CD4-positive, alpha-beta T cell treated with Interleukin-12 subunit alpha and Interleukin-12 subunit beta, for 1 hour (primary cell): ENCODE results near the gene CERS1.

Experiments
- DNase-seq: peaks from one replicate; pipeline ENCODE4 v3.0.0-alpha.2; 2020

The CERS1 gene

DNA sequence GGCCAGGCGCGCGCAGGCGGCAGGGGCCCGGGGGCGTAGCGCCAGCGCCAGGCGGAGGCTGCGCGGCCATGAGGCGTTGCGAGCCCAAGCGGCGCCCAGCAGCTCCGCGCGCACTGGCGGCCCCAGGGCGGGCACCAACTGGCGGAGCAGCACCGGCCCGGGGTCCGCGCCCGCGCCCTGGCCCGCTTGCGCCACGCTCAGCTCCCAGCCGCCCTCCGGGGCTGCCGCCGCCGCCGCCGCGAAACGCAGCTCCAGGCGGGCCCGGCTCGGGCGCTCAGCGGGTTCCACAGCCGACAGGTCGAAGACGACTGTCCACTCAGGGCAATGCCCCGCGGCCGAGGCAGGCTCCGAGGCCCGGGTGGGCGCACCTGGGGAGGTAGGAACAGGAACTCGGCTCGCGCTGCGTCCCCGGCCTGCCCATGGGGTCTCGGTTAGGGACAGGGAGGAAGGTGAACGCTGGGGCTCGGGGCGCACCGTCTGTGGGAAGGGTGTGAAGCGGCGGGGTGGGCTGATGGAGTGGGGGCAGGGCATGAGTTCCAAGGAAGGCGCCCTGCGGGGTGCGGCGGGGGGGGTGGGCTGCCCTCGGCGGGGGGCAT, 26.8 kb downstream of the CERS1 start:
- DNase-seq: no peak

DNA sequence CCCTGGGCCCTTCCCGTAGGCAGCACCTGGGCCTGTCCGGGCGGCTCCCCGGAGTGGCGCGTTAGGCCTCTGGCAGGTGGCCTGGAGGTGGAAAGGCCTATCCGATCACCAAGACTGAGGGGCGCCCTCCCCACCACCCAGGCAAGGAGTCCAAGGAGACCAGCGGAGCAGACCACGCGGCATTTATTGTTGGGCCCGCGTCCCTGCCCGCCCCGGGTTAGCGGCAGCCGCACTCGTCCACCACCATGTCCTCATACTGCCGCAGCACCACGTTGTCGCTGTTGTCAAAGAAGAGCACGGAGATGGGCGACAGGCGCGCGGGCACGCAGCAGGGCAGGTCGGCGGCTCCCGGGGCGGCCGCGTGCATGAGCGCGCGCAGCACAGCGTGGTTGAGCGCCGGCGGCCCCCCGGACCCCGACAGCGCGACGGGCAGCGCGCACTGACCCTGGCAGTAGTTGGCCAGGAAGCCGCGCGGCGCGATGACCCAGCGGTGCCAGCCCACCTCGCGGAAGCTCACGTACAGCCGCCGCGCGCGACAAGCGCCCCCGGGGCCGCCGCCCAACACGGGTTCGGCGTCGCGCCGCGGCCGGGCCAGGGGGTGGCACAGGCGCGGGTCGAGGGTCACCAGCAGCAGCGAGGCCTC, 27.5 kb downstream of the CERS1 start:
- DNase-seq: no peak

DNA sequence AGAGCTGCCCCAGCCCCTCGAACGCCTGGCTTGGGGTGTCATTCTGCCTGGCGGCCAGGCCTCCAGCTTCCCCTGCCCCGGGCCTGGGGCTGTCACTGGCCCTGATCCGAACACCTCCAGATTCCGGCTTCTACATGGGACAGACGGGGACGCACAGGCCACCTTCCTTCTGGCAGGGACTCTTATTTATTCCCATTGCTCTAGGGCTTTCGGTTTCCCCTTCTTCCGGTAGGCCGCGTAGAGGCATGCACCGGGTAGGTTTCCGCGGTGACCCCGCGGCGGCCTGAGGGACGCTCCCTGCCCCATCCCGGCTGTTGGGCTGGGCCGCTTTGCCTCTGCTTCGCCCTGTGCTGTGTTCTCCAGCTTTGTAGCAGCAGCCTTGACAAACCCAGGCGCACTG, 28.2 kb downstream of the CERS1 start:
- no peak for DNase-seq

DNA sequence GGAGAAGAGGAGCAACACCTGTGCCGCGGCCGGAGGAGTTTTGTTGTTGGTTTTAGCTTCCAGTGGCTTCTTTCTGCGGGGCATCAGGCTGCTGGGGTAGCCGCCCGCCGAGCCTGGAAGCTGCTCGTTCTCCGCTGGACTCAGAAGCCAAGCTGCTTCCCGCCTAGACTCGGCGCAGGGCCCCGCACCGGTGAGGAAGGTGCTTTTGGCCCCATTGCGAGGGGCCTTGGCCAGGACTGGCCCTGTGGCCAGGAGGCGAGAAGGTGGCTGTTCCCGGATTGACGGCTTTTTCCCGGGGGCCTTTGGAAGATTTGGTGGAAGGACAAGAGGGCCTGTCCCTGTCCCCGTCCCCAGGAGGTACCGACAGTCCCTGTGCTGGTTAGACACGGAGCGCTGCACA, 28.8 kb downstream of the CERS1 start:
- DNase-seq: no peak

DNA sequence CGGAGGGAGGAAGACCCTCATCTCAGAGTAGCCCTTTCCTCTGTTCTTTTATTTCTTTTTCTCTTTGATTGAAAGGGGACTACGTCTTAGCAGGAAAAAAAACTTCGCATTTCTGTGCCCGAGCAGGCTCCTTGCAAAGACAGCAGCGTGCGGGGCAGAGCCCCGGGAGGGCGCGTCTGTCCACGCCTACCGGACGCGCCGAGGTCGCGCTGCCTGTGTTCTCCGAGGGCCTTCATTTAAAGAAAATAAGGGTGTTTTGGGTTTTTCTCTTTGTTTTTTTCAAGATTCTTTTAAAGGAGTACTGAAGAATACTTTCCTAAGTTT, 29.2 kb downstream of the CERS1 start:
- no peak for DNase-seq

DNA sequence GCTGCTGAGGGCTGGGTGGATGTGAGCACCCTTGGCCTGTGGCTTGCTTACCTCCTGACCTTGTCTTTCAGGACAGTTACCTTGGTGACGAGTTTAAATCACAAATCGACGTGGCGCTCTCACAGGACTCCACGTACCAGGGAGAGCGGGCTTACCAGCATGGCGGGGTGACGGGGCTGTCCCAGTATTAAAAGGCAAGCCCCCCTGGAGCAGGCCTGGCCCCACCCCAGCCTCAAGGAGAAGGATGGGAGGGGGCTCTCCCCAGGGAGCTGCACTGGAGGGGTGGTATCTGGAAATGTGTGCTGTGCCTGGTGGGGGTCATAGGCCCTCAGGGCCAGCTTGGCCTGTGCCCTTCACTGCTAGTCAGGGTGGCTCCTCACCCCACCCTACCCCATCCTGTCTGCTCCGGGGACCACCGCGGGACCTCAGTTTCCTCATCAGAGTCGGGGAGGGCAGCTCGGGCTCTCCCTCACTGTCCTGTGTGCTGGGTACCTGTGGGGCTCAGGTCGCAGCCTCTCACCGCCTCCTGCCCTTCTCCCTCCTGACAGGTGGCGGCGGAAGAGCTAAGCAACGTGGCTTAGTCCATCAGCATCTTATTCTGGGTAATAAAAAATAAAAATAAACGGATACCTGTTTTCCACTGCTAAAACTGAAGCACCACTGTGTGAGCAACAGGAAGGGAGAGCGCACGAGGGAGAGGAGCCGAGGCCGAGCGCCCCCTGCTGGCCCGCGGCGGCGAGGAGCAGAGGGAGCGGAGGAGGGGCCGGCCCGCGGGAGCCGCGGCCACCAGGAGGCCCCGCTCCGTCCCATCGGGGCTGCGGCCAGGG, 29.8 kb downstream of the CERS1 start:
- peak; percentile 66 for DNase-seq

DNA sequence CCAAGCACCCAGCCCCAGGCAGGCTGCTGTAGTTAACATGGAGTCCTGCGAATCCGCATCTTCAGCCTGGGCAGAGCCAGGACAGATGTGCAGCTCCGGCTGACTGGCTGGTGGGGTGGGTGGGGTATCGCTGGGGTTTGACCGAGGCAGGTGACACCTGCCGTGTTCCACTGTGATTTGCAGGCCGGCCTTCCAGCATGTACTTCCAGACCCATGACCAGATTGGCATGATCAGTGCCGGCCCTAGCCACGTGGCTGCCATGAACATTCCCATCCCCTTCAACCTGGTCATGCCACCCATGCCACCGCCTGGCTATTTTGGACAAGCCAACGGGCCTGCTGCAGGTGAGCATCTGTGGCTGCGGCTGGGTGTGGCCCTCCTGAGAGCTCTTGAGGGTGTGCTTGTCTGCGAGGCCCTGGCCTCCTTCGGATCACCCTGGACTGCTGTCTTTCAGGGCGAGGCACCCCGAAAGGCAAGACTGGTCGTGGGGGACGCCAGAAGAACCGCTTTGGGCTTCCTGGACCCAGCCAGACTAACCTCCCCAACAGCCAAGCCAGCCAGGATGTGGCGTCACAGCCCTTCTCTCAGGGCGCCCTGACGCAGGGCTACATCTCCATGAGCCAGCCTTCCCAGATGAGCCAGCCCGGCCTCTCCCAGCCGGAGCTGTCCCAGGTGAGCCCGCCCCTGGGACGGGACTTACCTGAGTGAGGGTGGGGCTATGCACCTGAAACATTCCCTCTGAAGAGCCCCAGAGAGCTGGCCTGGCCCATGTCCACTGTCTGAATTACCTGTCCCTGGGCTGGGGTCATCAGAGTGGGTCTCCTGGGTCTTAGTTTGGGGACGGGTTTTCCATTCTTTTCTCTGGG, 30.6 kb downstream of the CERS1 start:
- no peak for DNase-seq

DNA sequence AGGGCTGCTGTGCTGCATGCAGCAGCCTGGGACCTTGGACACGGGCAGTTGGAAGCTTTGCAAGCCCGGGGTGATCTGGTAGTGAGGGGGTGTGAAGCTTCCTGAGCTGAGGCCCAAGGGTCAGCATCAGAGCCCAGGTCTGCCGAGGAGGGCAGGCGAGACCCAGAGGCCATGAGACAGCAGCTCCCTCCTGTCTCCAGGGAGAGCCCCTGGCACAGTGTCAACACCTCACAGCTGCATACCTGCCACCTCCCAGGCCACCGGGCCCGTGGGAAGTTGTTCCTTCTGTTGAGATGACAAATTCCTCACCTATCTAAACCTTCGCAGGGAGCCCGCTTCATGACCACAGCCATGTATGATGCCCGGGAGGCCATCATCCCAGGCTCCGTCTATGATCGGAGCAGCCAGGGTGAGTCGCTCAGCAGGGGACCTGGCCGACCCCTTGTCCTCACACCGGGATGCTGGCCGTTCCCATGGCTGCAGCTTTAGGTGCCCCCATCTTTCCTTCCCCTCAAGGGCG, 32.1 kb downstream of the CERS1 start:
- no peak for DNase-seq

DNA sequence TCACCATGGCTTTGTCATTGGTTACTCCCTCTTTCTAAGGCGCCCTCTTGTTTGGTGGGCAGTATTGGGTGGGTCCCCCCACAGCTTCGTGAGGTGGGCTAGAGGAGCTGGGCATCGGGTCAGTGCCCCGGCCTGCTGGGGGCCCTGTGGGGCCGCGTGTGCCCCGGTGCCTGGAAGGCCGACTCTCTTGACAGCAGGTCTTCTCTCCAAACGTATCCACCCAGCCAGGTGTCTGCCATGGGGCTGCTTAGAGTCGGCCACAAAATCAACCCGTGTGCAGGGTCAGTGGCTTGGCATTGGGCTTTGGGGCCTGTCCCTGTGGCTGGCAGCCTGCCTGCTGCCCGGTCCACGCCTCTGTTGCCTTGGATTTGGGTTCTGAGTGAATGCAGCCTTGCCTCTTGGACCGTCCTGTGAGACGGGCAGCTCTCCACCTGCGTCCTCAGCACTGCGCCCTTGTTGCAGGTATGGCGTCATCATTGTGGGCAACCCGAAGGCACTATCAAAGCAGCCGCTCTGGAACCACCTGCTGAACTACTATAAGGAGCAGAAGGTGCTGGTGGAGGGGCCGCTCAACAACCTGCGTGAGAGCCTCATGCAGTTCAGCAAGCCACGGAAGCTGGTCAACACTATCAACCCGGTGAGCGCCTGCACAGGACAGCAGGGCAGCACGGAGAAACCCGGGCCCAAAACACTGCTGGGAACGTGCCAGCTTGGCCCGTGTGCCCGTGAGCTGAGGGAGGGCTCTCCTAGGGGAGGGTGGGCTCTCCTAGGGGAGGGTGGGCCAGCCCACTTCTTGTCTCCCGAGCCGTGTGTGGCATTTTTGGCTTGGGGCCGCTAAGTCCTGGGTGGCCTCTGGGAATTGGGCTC, 32.7 kb downstream of the CERS1 start:
- DNase-seq: no peak

DNA sequence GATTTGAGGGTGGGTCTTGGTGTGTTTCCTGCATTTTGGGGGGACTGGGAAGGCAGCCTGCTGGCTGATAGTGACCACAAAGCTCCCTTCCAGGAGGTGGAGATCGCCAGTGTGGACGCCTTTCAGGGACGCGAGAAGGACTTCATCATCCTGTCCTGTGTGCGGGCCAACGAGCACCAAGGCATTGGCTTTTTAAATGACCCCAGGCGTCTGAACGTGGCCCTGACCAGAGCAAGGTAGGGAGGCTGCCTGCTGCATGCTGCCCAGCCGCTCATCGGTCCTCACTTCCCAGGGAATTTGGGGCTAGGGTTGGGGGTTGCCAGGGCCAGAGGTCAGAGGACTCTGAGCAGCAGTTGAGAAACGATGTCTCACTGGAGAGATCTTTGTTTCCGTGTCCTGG, 34.0 kb downstream of the CERS1 start:
- DNase-seq: no peak

DNA sequence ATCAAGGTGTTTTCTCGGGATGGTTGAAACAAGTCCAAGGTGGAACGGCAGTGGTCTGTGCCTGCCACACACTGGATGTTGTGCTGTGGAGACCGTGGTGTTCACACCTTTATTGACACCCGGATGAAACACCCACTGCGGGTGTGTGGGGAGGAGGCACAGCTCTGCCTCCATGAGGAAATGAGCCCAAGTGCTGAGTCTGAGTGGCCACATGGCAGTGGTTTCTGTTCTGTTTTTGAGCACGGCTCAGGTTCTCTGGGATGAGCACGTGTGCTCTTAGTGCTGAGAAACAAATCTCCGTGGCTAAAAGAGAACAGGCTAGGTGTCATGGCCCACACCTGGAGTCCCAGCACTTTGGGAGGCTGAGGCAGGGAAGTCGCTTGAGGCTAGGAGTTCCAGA, 34.7 kb downstream of the CERS1 start:
- no peak for DNase-seq

DNA sequence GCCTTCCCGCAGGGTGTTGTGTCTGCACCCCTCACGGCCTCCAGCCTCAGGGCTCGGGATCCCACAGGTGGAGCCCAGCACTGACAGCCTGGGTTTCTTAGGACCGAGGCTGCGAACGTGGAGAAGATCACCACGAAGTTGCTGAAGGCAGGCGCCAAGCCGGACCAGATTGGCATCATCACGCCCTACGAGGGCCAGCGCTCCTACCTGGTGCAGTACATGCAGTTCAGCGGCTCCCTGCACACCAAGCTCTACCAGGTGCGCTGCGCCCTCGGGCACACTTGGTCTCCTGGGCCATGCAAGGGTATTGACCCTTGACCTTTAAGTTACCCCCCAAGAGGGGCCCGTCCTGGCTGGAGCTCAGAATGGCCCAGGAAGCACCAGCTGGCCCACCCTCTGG, 35.2 kb downstream of the CERS1 start:
- DNase-seq: no peak

DNA sequence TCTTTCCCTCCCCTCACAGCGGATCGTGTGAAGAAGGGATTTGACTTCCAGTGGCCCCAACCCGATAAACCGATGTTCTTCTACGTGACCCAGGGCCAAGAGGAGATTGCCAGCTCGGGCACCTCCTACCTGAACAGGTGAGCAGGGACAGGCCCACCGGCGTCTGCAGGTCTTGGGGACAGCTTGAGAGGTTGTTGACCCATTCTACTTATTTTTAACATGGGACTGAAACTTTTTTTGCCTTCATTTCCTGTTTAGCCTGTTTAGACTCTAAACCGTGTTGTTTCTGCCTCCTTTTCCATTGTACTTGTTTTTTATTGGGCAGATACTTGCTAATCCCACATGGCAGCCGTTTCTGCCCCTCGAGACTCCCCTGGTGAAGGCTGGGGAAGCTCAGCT, 35.7 kb downstream of the CERS1 start:
- no peak for DNase-seq

DNA sequence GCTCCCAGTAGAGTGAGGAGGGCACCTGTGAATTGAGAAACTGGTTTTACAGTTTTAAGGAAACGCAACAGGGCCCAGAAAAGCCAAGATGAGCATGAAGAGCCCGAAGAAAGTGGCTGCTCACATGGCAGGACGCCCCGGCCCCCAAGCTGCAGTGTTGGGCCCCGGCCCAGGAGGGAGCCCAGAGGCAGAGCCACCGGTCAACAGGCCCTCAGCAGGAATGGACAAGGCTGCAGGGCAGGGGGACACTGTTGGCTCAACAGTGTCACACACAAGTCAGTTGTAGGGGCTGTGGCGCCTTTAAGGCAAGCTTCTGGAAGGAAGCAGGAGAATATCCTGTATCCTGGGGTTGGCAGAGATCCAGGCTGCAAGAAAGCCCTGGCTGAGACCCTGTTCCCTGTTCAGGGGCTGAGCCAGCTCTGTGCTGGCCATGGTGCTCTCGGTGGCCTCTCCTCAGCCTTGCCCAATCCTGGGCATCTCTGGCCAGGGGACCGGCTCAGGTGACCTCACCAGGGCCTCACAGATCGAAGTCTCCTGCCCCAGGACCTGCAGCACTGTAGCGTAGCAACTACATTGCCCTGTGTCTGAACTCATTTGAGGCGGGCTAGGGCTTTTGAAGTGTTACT, 36.2 kb downstream of the CERS1 start:
- DNase-seq: no peak

DNA sequence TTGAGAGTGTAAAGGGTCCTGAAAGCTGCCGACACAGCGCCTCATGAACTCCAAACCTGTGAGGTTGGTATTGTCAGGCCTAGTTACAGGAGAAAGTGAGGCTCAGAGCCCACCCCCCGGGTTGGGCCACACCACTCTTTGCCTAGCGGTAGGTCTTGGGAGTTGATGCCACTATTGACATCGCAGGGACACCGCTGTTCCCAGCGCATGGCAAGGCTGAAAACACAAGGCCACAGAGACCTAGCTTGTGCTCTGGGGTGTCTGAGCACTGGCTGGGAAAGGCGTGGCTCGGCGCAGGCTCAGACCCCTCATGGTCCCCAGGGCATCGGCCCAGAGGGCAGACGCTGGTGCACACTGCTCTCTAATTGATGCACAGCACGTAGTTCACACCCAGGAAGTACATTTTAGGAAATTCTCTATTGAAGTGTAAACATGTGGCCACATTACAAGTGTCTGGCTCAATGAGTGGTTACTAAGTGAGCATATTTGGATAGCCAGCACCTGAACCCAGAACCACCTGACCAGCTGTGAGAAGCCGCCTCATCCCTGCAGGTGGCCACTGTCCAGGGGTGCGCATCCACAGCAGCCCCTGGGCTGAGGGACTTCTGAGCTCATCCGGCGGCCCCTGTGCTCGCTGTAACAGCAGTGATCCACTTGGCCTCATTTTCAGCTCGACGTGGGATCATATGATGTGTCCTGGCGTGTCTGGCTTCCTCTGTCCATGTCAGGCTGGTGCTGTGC, 36.9 kb downstream of the CERS1 start:
- DNase-seq: no peak

DNA sequence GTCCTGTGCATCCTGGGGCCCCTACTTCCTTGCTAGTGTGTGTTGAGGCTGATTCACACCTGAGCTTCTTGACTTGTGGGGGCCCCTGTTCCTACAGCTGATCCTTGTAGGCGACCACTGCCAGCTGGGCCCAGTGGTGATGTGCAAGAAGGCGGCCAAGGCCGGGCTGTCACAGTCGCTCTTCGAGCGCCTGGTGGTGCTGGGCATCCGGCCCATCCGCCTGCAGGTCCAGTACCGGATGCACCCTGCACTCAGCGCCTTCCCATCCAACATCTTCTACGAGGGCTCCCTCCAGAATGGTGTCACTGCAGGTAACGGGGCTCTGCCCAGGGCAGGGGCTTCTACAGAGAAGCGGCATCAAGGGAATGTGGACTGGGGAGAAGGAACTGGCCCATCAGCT, 38.7 kb downstream of the CERS1 start:
- DNase-seq: no peak

DNA sequence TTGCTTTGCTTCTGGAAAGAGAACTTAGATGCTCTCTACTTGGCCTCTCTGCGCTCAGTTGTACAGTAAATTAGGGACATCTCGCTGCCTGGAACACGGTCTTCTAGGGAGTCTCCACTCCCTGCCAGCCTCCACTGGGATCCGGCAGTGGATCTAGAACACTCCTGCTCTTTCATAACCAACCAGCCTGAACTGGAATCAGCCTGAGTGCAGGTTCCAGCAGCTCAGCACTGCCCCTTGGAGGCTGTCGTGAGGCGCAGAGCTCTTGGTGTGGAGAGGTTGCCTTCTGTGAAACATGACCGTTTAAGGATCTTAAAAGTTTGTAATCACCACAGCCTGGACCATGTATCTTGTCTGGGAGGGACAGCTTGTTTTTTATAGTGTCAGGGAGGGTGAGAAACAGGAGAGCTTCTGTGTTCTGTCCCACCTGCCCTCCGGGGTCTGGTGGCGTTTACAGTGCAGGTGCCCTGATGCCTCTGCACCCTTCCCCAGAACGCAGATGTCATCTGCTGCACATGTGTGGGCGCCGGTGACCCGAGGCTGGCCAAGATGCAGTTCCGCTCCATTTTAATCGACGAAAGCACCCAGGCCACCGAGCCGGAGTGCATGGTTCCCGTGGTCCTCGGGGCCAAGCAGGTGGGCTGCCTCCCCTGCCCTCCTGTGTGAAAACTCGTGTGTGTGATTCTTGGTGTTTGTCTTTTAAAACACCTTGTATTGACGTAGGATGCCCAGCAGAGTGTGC, 39.4 kb downstream of the CERS1 start:
- DNase-seq: no peak

DNA sequence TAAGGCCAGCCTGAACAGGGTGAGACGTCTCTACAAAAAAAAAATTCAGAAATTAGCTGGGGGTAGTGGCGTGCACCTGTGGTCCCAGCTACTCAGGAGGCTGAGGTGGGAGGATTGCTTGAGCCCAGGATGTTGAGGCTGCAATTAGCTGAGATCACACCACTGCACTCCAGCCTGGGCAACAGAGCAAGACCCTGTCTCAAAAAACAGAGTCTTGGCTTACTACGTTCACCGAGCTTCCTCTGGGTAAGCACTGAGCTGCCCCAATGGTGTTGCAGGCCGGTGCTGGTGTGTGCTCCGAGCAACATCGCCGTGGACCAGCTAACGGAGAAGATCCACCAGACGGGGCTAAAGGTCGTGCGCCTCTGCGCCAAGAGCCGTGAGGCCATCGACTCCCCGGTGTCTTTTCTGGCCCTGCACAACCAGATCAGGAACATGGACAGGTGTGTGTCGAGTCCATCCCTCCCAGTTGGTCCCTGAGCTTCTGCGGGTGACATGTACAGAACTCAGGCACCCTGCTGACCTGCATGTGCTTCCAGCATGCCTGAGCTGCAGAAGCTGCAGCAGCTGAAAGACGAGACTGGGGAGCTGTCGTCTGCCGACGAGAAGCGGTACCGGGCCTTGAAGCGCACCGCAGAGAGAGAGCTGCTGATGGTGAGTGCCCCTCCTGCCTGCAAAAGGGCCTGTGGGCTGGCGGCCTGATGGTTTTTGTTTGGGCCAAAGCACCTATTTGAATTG, 40.1 kb downstream of the CERS1 start:
- no peak for DNase-seq

DNA sequence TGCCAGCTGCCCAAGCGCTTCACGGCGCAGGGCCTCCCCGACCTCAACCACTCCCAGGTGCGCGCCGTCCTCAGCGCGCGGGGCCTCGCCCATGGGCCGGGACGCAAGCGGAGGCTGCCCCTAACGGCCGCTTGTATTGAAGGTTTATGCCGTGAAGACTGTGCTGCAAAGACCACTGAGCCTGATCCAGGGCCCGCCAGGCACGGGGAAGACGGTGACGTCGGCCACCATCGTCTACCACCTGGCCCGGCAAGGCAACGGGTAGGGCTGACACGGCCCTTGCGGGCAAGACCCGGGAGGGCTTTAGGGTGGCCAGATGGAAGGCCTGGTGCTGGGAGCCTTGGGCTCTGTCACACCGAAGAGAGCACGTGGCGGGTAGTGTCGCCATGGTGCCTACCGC, 41.0 kb downstream of the CERS1 start:
- no peak for DNase-seq
